NCI-H146 (cell line): ENCODE results near the gene CDHR5.

Experiments used
- DNase-seq: peaks from one replicate; lab custom pipeline; 2025; lab: John Stamatoyannopoulos, UW

CDHR5 gene

DNA sequence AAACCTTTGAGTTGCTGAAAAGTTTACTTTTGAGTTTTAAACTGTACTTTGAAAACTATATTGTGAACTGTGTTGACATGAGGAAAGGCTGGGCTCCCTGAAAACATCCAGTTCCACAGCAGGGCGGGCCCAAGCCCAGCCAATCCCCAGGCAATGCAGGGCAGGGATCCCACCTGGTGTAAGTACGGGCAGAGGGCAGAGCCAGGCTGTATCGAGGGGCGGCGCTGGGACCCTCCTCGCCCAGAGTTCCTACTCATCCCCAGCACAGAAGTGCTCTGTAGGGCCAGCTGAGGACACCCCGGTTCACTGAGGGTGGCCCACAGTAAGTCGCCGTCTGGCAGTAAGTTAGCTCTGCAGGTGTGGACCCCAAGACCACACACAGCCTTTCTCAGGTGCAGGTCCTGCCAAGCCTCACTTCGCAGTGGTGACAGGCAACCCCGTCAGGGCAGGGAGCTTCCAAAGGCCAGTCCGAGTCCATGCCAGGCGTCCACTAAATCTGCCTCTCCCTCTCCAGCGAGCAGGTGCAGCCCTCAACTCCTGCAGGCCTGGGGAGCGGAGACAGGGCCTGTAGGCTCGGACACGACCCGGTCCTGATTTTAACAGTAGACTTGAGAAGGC is 57.6 kb downstream of the CDHR5 start:
- DNase-seq, result no peak
